Left ventricle myocardium superior (tissue), 1 donor: ENCODE measurements around the gene CORO1A. TPM values are rescaled to one million over a fixed set of nuclear protein-coding genes. Genes with fewer than 3 reads are reported as not detected.

Experiments used
- ATAC-seq: fragments of 200-7000 bp; cut with Tn5 transposase; one replicate; pipeline ENCODE4 v1.9.1; 2020; ENCODE audit warnings: mild to moderate bottlenecking, moderate library complexity
- DNase-seq: peaks from one replicate; pipeline ENCODE4 v3.0.0-alpha.2; 2020
- intact Hi-C: fragments of 100-400 bp; cut with micrococcal nuclease; formaldehyde crosslinking; loops from one replicate; pipeline ENCODE4 v1.11.0; 2022
- long read RNA-seq: library from polyadenylated mRNA; unstranded; transcript quantifications from one replicate; pipeline ENCODE4 v2.0.0, GENCODE V29; 2021
- total RNA-seq: library from RNA; stranded (reverse); fragmentation: NEBNext Ultra II Directional; extraction: Animal tissue kit (Norgen Biotek cat#: 25700); gene quantifications from one replicate; pipeline ENCODE4 v1.2.1, GENCODE V29; 2021
- donor health status: DM: no; HTN: yes; CAD: no; lungs with severe emphysema.

CORO1A gene
- 10.3 TPM for total RNA-seq
- long read RNA-seq, transcript CORO1A-201 (11 exons, 1,803 nt), result major isoform, 13 of 16 reads
- long read RNA-seq, partial matches to known transcripts, result 1 of 16 reads
- long read RNA-seq, other reads (novel, unspliced or antisense), result 0 of 16 reads

DNA sequence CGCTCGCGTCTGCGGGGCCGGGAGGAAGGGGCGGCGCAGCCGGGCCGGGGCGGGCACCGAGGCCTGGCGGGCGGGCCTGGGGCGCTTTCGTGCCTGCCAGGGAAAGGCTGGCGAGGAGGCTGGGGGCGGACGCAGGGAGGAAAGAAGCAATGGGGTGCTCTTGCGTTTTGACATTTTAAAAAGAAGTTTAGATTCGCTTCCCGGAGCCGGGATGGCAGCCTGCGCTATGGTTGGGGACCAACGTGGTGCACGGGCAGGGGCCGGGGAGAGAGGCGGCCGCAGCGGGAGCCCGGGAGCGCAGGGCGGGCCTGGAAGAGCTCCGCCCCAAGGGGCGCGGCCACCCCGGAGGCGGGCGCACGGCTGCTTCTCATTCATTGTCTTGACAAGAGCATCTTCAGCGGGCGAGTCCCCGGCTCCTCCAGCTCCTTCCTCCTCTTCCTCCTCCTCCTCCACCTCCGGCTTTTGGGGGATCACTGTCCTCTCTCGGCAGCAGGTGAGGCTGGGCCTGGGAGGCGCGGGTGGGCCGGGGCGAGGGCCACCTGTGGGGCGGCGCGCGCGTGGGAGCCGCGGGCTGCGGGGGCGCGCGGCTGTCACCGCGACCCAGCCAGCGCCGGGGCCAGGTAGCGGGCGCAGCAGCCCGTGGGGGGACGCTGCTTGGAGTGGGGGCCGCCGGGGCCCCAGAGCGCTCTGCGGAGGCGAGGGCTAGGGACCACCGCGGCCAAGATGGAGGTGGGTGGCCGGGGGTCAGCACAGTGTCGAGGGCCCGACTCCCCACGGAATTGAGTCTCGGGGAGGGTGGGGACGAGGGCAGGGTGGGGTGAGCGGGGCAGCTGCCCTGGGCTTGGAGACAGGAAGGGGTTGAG, at the start of gene CORO1A:
Gene CORO1A (plus strand): TSS at position 370 of the 863 bp plus-strand sequence. CDS start 1,608 bp downstream, outside the sequence.
- ATAC-seq (peak; percentile 89), DNase-seq (peak; percentile 92)
- intact Hi-C loops, result no loop called here

GRCh38 chr16:30136971-30137605, 46.3 kb upstream of the CORO1A start:
- ATAC-seq (peak; percentile 61), DNase-seq (no peak)
- intact Hi-C loops, result no loop called here

GRCh38 chr16:30137897-30138296, 45.5 kb upstream of the CORO1A start:
- no peak for DNase-seq
- no peak for ATAC-seq

GRCh38 chr16:30139583-30140481, 43.6 kb upstream of the CORO1A start:
- no peak for DNase-seq
- no peak for ATAC-seq
- intact Hi-C loops, result no loop called here

More at GRCh38 chr16:30137897-30138296, 45.5 kb upstream of the CORO1A start:
- intact Hi-C loops, result no loop called here

GRCh38 chr16:30141750-30142149, 41.7 kb upstream of the CORO1A start:
- no peak for DNase-seq
- ATAC-seq, result no peak
- intact Hi-C loops, result no loop called here

DNA sequence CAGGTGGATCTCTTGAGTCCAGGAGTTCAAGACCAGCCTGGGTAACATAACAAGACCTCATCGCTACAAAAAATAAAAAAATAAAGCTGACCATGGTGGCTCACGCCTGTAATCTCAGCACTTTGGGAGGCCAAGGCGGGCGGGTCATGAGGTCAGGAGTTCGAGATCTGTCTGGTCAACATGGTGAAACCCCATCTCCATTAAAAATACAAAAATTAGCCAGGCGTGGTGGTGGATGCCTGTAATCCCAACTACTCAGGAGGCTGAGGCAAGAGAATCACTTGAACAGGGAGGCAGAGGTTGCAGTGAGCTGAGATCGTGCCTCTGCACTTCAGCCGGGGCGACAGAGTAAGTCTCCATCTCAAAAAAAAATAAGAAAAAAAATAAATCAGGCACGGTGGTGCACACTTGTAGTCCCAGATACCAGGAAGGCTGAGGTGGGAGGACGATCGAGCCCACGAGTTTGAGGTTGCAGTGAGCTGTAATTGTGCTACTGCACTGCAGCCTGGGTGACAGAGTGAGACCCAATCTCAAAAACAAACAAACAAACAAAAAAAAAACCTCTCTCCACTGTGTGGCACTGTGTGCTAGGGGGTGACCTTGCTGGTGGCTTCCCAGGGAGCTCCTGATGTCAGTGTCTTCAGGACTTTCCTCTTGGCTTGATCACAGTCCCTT, 40.6 kb upstream of the CORO1A start:
- DNase-seq (no peak), ATAC-seq (no peak)
- intact Hi-C loops, result no loop called here

DNA sequence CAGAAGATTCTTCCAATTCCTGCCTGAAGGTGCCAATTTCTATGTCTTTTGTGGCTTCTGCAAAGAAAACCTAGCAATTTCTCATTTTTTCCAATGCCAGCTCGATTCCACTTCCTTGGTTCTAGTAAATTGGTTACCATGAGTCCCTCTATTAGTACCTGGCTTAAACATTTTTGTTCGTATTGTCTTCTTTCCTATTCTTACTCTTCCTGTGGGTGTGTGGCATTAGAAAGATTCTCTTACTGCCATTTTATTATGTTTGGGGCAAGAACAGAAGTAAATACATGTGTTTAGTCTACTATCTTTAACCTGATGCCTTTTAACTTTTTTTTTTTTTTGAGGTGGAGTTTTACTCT, 40.1 kb upstream of the CORO1A start:
- DNase-seq (no peak), ATAC-seq (no peak)
- intact Hi-C loops, result no loop called here

GRCh38 chr16:30144017-30144416, 39.4 kb upstream of the CORO1A start:
- intact Hi-C loops, result no loop called here
- DNase-seq (no peak), ATAC-seq (no peak)

- DNase-seq (no peak), ATAC-seq (no peak)
- intact Hi-C loops, result no loop called here
These were observed 38.5 kb upstream of the CORO1A start for GRCh38 chr16:30144917-30145316.

- intact Hi-C loops, result no loop called here
- ATAC-seq, result no peak
These were observed 37.7 kb upstream of the CORO1A start for GRCh38 chr16:30145657-30146056.

DNA sequence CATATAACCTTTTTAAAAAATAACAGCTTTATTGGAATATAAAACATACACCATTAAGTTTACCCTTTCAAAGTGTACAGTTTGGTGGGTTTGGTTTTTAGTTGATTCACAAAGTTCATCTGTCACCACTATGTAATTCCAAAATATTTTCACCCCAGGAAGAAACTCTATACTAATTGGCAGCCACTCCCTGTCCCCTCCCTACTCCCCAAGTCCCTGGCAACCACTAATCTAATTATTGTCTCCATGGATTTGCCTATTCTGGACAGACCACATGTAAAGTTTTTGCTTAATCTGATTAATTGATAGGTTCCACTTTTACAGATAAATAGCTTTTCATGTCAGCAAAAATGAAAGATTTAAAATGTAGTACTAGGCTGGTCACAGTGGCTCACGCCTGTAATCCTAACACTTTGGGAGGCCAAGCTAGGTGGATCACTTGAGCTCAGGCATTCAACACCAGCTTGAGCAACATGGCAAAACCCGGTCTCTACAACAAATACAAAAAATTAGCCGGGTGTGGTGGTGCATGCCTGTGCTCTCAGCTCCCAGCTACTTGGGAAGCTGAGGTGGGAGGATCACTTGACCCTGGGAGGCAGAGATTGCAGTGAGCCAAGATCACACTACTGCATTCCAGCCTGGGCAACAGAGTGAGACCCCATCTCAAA, 35.4 kb upstream of the CORO1A start:
- DNase-seq (no peak), ATAC-seq (no peak)
- intact Hi-C loops, result no loop called here

More at GRCh38 chr16:30145657-30146056, 37.7 kb upstream of the CORO1A start:
- DNase-seq, result no peak

GRCh38 chr16:30149250-30149930, 34.0 kb upstream of the CORO1A start:
- no peak for ATAC-seq

GRCh38 chr16:30151091-30151490, 32.3 kb upstream of the CORO1A start:
- intact Hi-C loops, result no loop called here
- ATAC-seq, result no peak
- no peak for DNase-seq

More at GRCh38 chr16:30149250-30149930, 34.0 kb upstream of the CORO1A start:
- intact Hi-C loops, result no loop called here
- DNase-seq, result no peak

DNA sequence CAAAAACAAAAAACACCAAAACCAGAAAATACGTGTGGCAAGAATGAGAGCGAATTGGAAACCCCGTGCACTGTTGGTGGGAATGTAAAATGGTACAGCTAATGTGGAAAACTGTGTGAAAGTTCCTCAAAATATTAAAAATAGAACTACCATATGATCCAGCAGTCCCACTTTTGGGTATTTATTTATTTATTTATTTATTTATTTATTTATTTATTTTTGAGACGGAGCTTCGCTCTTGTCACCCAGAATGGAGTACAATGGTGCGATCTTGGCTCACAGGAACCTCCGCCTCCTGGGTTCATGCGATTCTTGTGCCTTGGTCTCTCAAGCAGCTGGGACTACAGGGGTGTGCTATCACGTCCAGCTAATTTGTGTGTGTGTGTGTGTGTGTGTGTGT, 30.9 kb upstream of the CORO1A start:
- intact Hi-C loops, result no loop called here
- ATAC-seq (no peak), DNase-seq (no peak)

DNA sequence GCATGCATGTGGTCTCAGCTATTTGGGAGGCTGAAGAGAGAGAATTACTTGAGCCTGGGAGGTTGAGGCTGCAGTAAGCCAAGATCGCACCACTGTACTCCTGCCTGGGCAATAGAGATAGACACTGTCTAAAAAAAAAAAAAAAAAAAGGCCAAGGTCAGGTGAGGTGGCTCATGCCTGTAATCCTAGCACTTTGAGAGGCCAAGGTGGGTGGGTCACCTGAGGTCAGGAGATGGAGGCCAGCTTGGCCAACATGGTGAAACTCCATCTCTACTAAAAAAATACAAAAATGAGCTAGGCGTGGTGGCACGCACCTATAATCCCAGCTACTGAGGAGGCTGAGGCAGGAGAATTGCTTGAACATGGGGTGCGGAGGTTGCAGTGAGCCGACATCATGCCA, 28.2 kb upstream of the CORO1A start:
- no peak for ATAC-seq
- DNase-seq, result no peak
- intact Hi-C loops, result no loop called here

DNA sequence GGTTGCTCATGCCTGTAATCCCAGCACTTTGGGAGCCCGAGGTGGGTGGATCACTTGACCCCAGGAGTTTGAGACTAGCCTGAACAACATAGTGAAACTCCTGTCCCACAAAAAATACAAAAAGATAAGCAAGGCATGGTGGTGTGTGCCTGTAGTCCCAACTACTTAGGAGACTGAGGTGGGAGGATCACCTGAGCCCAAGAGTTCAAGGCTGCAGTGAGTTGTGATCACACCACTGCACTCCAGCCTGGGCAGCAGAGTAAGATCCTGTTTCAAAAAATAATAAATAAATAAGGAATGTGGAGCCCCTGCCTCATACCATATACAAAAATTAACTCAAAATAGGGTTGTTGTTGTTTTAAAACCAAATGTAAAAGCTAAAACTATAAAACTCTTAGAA, 26.2 kb upstream of the CORO1A start:
- no peak for ATAC-seq
- intact Hi-C loops, result no loop called here
- DNase-seq, result no peak

- no peak for DNase-seq
These were observed 19.9 kb upstream of the CORO1A start for GRCh38 chr16:30163538-30163937.

More at GRCh38 chr16:30163538-30163937, 19.9 kb upstream of the CORO1A start:
- ATAC-seq, result no peak
- intact Hi-C loops, result no loop called here
